ENCODE measurements around the gene MDM2. TPM values are rescaled to one million over a fixed set of nuclear protein-coding genes. Genes with fewer than 3 reads are reported as not detected.

MDM2 gene
- total RNA-seq, 2 donors from 2014 or later = 54.1 to 93.4 TPM

DNA sequence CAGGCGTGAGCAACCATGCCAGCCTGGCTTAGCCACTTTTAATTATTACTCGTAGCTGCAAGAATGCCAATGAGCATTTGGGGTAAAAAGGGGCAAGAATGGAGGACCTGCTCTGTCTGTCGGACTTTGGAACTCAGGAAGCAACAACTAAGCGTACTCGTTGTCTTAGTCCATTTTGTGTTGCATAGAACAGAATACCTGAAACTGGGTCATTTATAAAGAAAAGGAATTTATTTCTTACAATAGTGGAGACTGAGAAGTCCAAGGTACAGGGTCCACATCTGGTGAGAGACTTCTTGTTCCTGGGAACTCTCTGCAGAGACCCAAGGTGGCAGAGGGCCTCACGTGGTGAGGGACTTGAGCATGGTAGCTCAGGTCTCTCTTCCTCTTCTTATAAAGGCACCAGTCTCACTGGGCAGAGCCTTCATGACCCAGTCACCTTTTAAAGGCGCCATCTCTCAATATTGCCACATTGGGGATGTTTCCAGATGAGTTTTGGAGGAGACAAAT is 32.8 kb upstream of the MDM2 start:
- 85 to 91% methylated on average over 7 of the region's 7 CpGs for WGBS, 2 donors
- TF ChIP-seq POLR2A (IDR thresholded peaks at IDR 0.05) (no peak), CTCF (IDR thresholded peaks at IDR 0.05) (no peak)
- DNase-seq (no peak), ATAC-seq (no peak)
- Histone ChIP-seq H3K4me3 (no peak overlapping the region), H3K27me3 (no peaks in the 10 kb centered on the region), H3K27ac (no peak overlapping the region), H3K4me1 (no peaks in the 10 kb centered on the region), H3K36me3 (replicated peaks in 1 of 2; ENCODE audit: insufficient read depth in 1 of 2, low read depth in 2 of 2) (no peaks in the 10 kb centered on the region), H3K9me3 (no peaks in the 10 kb centered on the region)
- intact Hi-C loops (cut with DNase I) = no loop called here

- WGBS, 2 donors = 77 to 81% methylated on average over 5 of the region's 5 CpGs
- ATAC-seq (no peak), DNase-seq (no peak)
- H3K4me1 ChIP-seq = no peaks in the 10 kb centered on the region
- H3K36me3 ChIP-seq (replicated peaks in 1 of 2; ENCODE audit: insufficient read depth in 1 of 2, low read depth in 2 of 2) = no peaks in the 10 kb centered on the region
- H3K4me3 ChIP-seq = no peak overlapping the region
- intact Hi-C loops (cut with DNase I) = no loop called here
- H3K27ac ChIP-seq = no peak overlapping the region
- no peak for TF ChIP-seq POLR2A (IDR thresholded peaks at IDR 0.05)
- TF ChIP-seq CTCF (IDR thresholded peaks at IDR 0.05) = no peak
- no peaks in the 10 kb centered on the region for H3K27me3 ChIP-seq
- no peaks in the 10 kb centered on the region for H3K9me3 ChIP-seq
These were observed 30.9 kb upstream of the MDM2 start for GRCh38 chr12:68776976-68777610.

DNA sequence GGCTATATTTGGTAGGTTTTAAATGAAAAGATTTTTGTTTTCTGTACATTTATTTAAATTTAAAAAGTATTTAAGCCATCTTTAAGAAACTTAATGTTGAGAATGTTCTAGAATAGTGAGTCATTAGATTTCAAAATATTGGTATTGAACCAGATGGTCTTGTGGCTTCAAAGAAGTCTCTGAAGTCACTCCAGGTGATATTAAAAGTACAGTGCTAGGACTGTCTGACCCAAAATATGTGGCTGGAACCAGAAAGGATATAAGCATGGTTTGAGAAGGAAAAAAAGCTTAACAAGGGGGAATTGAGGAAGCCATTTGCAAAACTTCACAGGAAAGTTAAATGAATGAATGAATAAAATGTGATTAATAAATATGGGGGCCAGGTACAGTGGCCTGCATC is 28.7 kb upstream of the MDM2 start:
- ATAC-seq (no peak), DNase-seq (no peak)
- Histone ChIP-seq H3K4me1 (no peaks in the 10 kb centered on the region), H3K27ac (no peak overlapping the region), H3K36me3 (replicated peaks in 1 of 2; ENCODE audit: insufficient read depth in 1 of 2, low read depth in 2 of 2) (no peaks in the 10 kb centered on the region), H3K4me3 (no peak overlapping the region), H3K27me3 (no peaks in the 10 kb centered on the region), H3K9me3 (no peaks in the 10 kb centered on the region)
- no peak for TF ChIP-seq POLR2A (IDR thresholded peaks at IDR 0.05)
- TF ChIP-seq CTCF (IDR thresholded peaks at IDR 0.05) = no peak
- intact Hi-C loops (cut with DNase I) = no loop called here

- H3K36me3 ChIP-seq (replicated peaks in 1 of 2; ENCODE audit: insufficient read depth in 1 of 2, low read depth in 2 of 2) = no peaks in the 10 kb centered on the region
- H3K9me3 ChIP-seq = no peaks in the 10 kb centered on the region
- TF ChIP-seq CTCF (IDR thresholded peaks at IDR 0.05) = no peak
- TF ChIP-seq POLR2A (IDR thresholded peaks at IDR 0.05) = no peak
- H3K27ac ChIP-seq = no peak overlapping the region
- no peaks in the 10 kb centered on the region for H3K27me3 ChIP-seq
- WGBS, 2 donors = 91 to 92% methylated on average over 6 of the region's 6 CpGs
- peaks cover 8% of the 10 kb centered on the region for H3K4me1 ChIP-seq
- ATAC-seq (no peak), DNase-seq (no peak)
- H3K4me3 ChIP-seq = no peak overlapping the region
- intact Hi-C loops (cut with DNase I) = no loop called here
These were observed 27.2 kb upstream of the MDM2 start for GRCh38 chr12:68780731-68781130.

GRCh38 chr12:68781728-68782127 is 26.2 kb upstream of the MDM2 start:
- H3K36me3 ChIP-seq (replicated peaks in 1 of 2; ENCODE audit: insufficient read depth in 1 of 2, low read depth in 2 of 2) = no peaks in the 10 kb centered on the region
- TF ChIP-seq POLR2A (IDR thresholded peaks at IDR 0.05) = no peak
- no peak for ATAC-seq
- H3K4me3 ChIP-seq = no peak overlapping the region
- H3K27ac ChIP-seq = no peak overlapping the region
- 82 to 84% methylated on average over 6 of the region's 6 CpGs for WGBS, 2 donors
- H3K4me1 ChIP-seq = peaks cover 17% of the 10 kb centered on the region
- no peaks in the 10 kb centered on the region for H3K27me3 ChIP-seq
- DNase-seq = no peak
- H3K9me3 ChIP-seq = no peaks in the 10 kb centered on the region
- intact Hi-C loops (cut with DNase I) = no loop called here
